Inflammatory macrophage treated with lipopolysaccharide for 1 hour (primary cell): ENCODE results near the gene FBN1.

Source experiments
- DNase-seq, 2 donors: peaks; one replicate each; pipeline ENCODE4 v3.0.0-alpha.2; 2020 to 2022

The FBN1 gene

DNA sequence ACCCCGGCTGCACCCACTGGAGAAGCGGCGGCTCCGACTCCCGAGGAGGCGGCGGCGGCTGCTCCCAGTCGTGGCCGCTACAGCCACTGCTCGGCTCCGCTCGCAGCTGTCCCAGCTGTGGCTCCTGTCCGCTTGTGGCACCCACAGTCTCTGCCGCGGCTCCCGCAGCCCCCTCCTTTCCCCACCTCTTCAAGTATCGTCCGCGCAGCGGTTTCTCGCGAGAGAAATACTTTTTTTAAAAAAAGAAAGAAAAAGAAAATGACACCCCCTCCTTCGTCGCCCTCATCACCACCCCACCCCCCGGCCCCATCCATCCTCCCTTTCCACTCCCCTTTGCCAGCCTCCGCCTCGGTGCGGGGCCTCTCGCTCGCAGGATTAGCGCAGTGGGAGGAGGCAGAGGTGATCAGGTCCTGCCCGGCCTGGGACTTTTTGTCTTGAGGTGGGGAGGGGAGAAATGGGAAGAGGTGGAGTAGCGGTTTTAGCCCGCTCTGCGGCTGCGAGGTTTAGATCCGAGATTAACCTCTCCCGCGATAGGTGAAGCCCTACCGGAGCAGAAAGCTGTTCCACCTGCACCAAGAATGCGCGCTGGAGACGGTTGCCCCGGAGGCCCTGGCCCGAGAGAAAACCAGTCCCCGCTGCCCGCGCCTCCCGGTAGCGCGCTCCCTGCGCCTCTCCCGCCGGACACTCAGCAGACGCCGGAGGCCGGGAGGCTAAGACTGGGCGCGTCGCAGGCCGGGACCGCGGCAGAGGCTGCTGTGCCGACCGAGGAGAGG, at the start of gene FBN1:
Gene FBN1, minus strand, starts transcription at position 152 of the 773 bp plus-strand sequence. CDS start 940 bp downstream, outside the sequence.
- no peak for DNase-seq

DNA sequence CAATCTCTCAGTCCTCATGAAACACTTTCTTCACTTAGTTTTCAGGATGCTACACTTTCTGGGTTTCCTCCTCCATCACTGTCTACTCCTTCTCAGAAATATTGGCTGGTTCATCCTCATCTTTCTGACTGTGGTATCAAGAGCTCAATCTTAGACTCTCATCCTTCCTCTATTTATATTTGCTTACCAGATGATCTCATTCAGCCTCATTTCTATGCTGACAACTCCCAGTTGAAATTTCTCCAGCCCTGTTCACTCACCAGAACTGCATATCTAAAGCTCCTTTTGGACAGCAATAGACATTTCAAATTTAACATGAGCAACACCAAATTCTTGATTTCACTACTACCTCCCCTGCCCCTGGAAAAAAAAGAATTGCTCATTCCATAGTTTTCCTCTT, 48.0 kb upstream of the FBN1 start:
- no peak for DNase-seq

DNA sequence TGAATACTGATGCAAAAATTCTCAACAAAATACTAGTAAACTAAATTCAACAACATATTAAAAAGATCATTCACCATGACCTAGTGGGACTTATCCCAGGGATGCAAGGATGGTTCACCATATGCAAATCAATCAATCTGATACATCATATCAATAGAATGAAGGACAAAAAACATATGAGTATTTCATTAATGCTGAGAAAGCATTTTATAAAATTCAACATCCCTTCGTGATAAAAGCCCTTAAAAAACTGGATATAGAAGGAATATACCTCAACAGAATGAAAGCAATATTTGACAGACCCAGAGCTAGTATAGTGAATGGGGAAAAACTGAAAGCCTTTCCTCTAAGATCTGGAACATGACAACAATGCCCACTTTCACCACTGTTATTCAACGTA, 43.0 kb upstream of the FBN1 start:
- DNase-seq = no peak

DNA sequence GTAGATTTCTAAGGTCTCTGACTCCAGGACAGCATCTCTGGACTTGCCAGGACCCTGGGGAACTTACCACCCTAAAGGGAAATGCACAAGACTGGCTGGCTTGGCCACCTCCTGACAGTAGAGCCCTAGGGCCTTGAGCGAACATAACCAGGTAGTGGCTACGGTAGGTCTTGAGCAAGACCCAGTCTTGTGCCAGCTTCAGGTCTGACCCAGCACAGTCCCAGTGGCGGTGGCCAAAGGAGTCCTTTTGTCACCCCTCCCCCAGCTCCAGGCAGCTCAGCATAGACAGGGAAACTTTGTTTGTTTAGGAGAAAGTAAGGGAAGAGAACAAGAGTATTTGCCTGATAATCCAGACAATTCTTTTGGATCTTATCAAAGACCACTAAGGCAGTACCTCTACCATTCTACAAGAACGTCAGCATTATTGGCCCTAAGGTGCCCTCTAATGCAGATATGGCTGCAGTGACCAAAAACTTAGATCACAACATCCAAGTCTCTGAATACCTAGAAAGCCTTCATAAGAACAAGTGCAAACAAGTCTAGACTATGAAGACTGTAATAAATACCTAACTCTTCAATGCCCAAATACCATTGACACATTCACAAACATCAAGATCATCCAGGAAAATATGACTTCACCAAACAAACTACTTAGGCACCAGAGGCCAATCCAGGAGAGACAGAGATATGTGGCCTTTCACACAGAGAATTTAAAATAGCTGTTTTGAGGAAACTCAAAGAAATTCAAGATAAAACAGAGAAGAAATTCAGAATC, 38.7 kb upstream of the FBN1 start:
- DNase-seq = no peak

DNA sequence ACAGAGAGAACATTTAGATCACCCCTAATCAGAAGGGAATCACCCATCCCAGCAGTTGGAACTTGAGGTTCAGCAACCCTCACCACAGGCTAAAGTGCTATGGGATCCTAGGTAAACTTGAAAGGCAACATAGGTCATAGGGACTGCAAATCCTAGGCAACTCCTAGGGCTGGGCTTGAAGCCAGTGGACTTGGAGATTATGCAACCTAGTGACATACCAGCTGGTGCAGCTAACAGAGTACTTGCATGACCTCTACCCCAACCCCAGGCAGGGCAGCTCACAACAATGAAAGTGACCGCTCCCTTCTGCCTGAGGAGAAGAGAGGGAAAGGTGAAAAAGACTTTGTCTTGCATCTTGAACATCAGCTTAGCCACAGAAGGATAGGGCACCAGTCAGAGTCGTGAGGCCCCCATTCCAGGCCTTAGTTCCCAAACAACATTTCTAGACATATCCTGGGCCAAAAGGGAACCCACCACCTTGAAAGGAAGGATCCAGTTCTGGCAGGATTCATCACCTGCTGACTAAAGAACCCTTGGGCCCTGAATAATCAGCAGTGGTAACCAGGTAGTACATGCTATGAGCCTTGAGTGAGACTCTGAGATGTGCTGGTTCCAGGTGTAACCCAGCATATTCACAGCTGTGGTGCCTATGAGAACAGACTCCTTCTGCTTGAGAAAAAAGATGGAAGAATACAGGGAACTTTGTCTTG, 37.6 kb upstream of the FBN1 start:
- DNase-seq = no peak

DNA sequence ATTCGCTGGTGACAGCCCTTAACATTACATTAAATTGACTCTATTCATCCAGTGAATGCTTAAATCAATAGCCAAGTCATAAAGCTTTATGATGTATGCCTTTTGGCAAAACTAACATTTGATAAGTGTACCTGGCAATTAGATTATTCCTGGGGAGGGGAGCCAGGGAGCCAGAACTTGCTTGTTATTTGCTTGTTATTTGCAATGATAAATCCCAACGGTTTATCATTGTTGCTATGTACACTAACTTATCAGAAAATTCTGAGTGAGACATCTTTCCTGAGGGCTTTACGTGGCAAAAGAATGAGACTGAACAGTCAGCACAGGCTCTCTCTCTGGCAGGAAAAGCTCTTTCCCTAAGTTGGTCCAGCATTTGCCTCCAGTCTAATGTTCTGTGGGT, 35.8 kb upstream of the FBN1 start:
- DNase-seq = no peak

DNA sequence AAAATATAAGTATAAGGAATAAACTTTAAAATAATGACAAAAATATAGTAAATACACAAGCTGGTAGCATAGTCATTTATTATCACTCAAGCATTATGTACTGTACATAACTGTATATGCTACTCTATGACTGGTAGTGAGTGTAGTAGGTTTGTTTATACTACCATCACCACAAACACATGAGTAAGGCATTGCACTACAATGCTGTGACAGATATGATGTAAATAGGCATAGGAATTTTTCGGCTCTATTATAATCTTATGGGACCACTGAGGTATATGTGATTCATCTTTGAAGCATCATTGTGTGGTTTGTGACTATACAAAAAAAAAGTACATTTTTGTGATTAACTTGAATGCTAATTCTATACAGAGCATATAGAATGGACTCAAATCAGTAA, 35.3 kb upstream of the FBN1 start:
- DNase-seq = no peak

DNA sequence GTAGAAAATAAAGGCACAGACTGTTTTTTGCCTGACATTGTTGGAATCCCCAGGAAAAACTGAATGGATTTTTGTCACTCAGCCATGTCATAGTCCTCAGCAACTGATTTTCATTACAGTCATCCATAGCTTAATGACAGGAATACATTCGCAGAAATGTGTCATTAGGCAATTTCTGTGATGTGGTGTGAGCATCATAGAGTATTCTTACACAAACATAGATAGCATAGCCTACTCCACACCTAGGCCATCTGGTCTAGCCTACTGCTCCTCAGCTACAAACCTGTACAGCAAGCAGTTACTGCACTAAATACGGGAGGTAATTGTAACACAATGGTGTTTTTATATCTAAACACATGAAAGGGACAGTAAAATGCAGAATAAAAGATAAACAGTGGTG, 34.4 kb upstream of the FBN1 start:
- no peak for DNase-seq

DNA sequence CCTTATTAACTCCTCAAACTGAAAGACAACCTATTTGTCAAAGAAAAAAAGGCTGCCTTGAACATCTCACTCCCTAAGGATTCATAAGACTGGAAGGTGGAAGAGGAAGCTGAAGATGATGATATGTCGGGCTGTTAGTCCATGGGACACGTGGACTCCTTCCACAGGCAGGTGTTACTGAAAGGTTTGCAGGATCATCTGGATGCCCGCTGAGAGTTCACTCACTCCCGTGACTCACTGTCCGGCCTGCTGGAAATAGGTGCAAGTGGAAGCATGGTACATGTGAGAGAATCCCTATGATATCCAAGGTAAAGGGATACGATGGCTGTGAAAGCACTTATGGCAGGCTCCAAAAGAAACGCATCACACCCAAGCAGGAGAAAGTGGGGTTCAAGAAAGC, 33.3 kb upstream of the FBN1 start:
- no peak for DNase-seq

DNA sequence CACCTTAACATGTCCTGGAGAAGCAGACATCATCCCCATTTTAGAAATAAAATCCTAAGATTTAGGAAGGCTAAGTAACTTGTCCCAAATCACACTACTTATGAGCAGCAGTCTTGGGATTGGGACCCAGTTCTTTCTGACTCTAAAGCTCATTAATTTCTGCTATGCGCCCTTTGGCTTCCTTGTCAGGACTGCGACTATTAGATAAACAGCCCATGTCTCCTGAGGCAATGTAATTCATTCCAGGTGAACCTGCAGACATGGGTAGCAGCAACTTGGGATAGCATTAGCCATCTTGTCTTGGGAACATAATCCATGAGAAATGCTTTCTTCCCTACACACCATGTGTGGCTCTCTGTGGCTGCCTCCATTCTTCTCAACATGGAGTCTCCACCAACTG, 32.3 kb upstream of the FBN1 start:
- no peak for DNase-seq

DNA sequence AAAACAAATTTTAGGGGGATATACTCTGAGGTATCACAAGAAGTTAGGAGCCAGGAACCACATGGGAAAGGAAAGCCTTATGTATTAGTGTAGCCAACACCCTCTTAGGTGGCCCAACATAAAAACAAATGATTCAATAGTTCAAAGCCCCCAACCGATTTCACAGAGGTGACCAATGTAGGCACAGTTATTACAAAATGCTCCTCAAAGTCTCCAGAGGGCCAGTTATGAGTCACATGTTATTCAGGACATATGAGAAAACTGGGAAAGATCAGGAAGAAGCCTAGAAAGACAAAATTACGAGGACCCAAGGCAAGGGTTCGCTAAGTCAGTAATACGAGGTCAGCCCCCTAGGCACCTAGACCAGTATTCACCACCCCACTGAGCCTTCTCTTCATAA, 29.9 kb upstream of the FBN1 start:
- no peak for DNase-seq

DNA sequence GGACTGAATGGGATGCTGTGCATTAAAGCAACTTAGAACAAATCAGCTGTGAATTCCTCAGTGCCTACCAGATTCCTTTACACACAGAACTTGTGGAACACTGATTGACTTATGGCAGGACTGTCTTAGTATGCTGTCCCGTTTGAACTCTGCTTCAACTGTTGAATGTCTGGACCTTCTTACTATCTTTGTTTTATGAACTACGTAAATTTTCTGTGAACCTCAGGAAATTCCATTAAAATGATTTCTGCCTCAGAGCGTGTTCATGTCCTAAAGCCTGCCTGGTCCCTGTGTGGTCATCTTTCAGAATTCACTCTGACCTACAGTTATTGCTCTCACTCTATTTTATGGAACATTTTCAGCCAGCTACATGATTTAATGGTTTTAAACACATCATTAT, 29.4 kb upstream of the FBN1 start:
- no peak for DNase-seq

DNA sequence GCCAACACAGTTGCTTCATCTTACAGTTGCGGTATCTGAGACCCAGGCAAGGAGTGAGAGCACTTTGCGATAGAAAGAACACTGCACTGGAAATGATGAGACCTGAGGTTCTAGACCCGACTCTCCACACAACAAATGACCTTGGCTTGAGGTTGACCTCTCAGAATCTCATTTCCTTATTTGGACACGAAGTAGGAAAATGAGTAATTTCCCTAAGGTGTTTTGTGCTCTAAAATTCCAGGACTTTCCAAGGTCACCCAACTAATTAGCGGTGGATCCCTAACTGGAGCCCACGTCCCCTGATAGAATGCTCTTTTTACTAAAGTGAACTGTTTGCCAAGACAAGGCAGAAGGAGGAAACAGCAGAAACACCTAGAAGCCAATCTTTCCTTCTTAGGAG, 26.7 kb upstream of the FBN1 start:
- DNase-seq = no peak

DNA sequence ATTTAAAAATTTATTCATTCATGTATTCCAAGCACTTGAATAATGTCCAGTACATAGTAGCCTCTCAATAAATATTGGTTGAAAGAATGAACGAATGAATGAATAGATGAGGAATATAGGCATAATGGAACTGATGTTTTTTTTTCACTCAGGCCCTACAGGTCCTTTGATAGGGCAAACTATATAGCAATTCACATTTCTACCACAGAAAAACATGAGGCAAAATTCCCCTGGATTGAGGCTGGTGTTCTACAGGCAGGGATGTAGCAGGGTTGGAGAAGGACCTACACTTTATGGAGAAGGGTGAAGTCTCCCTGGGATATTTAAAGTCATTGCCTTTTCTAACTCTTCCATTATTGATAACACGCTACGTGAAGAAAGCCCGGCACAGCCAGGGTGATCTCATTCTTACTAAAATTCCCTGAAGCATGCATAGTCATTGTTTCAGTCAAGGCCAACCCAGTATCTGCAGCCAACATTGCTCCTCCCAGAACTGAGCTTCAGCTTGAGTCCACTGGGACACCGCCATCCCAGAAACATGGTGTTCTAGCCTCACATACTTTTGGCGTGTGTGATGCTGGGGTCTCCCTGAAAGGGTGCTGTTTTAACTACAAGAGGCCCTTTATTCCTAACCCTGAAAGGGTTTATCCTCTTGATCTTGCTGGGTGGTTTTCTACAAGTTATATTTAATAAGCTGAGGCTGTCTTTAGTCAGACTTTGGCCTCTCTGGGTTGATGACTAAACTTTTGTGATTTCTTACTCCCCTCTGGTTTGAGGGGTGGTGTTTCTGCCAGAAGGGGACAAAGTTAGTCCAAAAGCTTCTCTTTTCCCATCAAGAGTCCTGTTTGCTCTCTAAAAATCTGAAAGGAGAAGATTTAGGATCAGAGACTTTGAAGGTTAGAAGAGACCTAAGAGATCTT, 25.9 kb upstream of the FBN1 start:
- DNase-seq = no peak

DNA sequence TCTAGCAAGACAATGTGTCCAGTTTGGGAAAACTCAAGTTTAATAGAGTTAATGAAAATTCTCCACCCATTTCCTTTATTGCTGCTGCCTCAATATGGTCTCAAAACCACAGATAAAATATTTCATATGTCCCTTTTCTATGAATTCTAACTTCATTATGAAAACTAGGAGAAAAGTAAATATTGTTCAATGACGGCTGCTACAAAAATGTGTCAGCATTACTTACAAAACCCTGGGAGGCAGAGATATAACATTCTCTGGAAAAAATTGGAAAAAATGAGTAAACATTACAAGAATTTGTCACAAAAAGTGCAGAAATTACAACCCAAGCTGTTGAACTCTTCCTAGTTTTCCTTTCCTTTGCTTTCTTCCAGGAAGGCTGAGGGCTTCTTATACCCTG, 22.2 kb upstream of the FBN1 start:
- no peak for DNase-seq

DNA sequence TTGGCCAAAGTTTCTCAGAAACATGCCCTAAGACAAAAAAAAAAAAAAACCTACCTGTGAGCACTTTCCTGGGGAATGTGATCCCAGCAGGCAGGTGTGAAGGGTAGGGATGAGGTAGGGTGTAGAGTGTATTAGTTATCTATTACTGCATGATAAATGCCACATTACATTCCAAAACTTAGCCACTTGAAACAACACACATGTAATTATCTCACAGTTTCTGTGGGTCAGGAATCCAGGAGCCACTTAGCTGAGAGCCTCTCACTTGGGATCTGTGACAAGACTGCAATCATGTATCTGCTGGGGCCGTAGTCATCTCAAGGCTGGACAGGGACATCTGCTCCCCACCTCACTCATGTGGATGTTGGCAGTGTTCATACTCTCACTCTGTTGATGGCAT, 18.9 kb upstream of the FBN1 start:
- no peak for DNase-seq

DNA sequence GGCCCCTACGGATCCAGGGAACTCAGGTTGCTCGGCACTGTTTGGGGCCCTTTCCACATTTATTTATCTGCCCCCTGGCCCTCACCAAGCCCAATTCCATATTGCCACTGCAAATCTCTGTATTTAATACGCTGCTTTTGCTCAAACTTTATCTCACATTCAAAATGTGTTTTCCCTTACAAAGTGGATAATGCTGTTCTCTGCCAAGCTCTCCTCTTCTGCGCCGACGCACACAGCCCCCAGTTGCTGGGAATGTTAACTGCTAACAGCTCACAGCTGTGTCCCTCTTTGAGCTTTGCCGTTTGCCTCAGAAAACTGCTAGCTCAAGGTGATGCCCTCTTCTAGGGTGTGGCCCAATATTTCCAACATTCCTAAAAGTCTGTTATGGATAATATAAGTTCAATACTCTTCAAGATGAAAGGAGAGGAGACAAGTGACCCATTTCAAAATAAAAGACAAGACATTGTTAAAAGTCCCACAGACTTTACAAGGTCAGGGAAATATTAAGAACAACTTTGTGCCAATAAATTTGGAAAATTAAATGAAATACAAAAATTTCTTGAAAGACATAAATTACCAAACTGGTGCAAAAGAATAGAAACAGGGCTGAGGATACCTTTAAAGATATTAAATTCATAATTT, 12.6 kb upstream of the FBN1 start:
- no peak for DNase-seq

DNA sequence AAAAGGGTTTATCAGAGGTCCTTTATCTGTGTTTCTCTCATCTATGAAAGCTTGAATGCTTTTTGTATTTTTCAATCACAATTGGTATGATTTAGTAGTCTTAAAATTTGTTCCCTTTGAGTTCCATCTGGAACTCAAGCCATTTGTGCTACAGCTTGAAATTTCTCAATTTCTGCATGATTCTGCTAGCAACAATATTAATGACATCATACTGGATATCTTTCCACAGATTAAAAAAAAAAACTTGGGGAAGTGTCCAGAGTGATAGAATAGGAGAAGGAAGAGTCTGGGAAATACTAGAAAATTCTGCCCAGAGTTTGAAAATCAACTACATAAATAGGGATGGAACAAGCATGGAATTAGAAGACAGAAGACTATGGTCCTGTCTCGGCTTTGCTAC, 9.3 kb upstream of the FBN1 start:
- DNase-seq = no peak

DNA sequence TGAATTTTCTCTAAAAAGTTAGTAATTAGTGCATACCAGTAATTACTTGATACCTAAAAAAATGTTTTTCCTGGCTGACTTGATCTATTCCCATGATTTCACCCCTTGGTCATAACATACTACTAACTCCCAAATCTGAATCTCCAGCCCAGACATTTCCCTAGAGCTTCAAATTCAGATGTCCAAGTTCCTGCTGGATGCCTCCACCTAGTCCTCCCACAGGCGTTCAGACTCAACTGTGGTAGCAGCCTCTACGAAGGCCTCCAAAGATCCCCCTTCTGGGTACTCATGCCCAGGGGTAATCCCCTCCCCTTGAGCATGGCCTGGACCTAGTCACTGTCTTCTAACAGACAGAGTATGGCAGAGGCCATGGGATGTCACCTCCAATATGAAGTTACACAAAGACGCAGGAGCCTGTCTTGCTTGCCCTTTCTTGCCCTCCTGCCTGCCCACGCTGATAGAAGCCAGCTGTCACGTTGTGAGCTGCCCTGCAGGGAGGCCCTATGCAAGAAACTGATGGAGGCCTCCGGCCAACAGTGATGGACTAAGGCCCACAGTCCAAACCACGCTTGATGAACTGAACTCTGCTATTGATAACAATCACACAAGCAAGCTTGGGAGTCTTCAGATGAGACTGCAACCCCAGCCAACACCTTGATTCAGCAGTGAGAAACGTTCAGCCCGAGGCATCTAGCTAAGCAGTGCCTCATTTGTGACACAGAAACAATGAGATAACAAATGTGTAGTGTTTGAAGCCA, 8.6 kb upstream of the FBN1 start:
- DNase-seq = no peak

DNA sequence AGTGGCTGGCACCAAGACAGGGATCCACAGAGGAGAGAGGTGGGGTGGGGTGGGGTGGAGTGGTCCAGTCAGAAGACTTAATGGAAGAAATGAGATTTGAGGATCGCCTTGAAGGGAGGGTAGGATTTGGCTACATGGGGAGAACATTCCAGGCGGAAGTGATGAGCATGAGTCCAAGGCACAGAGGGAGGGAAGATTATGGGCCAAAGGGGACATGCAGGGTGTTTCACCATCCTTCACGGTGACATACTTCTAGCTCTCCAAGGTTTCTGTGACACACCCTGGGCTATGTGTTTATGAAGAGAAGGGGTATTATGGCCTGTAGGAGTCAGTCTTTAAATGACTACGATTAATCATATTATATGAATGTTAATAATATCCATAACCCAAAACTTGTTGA, 7.7 kb upstream of the FBN1 start:
- DNase-seq = no peak

DNA sequence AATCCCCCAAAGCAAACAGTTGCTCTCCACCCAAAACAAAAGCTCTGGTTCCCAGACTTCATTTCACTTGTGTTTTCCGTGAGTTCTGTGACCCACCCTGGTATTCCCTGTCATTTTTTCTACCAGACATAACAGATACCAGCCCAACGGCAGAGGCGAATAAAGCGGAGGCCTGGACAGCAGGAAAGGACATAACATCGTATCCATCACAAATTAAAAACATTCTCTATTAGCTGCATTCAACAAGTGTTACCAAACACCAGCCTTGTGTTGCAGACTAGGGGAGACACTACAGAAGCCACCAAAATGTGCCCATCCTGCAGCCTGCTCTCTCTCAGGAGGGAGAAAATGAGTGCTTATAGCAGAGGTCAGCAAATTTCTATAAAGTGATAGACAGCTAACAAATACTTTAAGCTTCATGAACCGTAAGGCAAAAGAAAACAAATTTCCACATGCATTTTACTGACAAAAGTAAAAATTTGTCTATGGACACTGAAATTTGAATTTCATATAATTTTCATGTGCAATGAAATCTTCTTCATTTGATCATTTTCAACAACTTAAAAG, 7.1 kb upstream of the FBN1 start:
- DNase-seq = no peak
